GM12891 (cell line): ENCODE measurements around the gene AXIN1.

ENCODE experiments used
- DNase-seq: peaks from one replicate; pipeline ENCODE4 v3.0.0; 2011; ENCODE audit warnings: low spot score; ENCODE audit not compliant: insufficient read length
- FAIRE-seq: peaks from 2 replicates; lab custom pipeline; 2011; peaks lifted over from hg19 to GRCh38; lab: Jason Lieb, UNC
- PAX5 ChIP-seq: IDR thresholded peaks from 2 replicates; pipeline ENCODE4 v1.6.1; 2011; ENCODE audit warnings: low read length, moderate library complexity, mild to moderate bottlenecking; ENCODE audit not compliant: insufficient read depth, severe bottlenecking
- POLR2A ChIP-seq: IDR thresholded peaks from 2 replicates; pipeline ENCODE4 v1.6.1; 2011; ENCODE audit warnings: low read depth, low read length, control low read depth
- POLR2AphosphoS5 ChIP-seq: IDR thresholded peaks from 2 replicates; pipeline ENCODE4 v1.6.1; 2011; ENCODE audit warnings: low read depth, low read length, control low read depth
- POU2F2 ChIP-seq: IDR thresholded peaks from 2 replicates; pipeline ENCODE4 v1.6.1; 2011; ENCODE audit warnings: low read depth, mild to moderate bottlenecking, control low read depth, low read length, moderate library complexity
- SPI1 ChIP-seq: IDR thresholded peaks from 2 replicates; pipeline ENCODE4 v1.6.1; 2011; ENCODE audit warnings: low read depth, low read length, control low read depth
- TAF1 ChIP-seq: IDR thresholded peaks from 2 replicates; pipeline ENCODE4 v1.6.1; 2011; ENCODE audit warnings: low read depth, low read length, control low read depth

AXIN1 gene

DNA sequence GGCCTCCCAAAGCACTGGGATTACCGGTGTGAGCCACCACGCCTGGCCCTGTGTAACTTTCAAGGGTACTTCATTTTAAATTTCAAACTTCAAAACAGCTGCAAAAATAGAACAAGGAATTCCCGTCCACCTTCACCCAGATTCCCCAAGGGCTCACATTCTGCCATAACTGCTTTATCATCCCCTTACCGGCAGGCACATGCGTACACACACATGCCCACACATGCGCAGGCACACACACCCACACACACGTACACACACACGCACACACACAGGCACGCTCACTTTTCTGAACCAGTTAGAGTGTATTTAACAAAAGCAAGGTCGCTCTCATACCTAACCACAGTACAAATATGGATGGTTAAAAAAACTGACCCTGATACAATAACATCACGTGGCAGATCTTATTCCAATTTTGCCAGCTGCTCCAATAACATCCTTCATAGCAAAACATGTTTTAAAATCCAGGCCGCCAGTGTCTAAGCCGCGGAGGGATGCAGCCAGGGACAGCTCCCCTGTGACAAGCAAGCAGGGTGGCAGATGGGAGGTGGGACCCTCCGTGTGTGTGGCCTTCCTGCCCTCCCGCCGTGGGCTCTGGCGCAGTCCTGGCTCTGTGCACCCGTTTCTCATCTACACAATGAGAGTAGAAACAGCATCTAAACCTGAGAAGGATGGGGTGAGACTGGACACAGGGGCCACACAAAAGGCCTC lies 46.5 kb downstream of the AXIN1 start:
- no peak for TF ChIP-seq TAF1
- TF ChIP-seq POU2F2, result no peak
- no peak for TF ChIP-seq SPI1
- no peak for TF ChIP-seq PAX5
- no peak for TF ChIP-seq POLR2A
- TF ChIP-seq POLR2AphosphoS5, result no peak
- FAIRE-seq (no peak), DNase-seq (no peak)

- FAIRE-seq, result no peak
- TF ChIP-seq PAX5, result no peak
- no peak for DNase-seq
Observed at GRCh38 chr16:303760-304505, 48.6 kb downstream of the AXIN1 start.

DNA sequence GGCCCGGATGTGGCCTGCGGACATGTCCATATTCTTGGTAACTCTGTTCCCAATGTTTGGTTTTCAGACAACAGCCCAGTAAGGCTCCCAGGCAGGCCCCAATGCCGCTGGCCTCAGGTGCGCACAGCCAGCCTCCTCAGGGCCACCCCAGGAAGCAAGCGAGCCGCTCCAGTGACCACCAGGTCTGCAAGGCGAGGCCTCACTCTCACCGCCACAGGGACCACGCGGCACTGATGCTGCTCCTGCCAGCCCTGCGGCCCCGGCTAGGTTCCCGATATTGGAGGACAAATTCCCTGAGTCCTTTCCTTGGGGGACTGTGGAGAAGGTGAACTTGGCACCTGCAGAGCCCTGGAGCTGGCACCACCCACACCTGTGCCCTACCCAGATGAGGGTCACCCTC lies 50.6 kb downstream of the AXIN1 start:
- no peak for TF ChIP-seq POU2F2
- TF ChIP-seq POLR2A, result no peak
- TF ChIP-seq TAF1, result no peak
- no peak for TF ChIP-seq SPI1
- no peak for TF ChIP-seq POLR2AphosphoS5
- TF ChIP-seq PAX5, result no peak
- no peak for FAIRE-seq
- DNase-seq, result no peak

DNA sequence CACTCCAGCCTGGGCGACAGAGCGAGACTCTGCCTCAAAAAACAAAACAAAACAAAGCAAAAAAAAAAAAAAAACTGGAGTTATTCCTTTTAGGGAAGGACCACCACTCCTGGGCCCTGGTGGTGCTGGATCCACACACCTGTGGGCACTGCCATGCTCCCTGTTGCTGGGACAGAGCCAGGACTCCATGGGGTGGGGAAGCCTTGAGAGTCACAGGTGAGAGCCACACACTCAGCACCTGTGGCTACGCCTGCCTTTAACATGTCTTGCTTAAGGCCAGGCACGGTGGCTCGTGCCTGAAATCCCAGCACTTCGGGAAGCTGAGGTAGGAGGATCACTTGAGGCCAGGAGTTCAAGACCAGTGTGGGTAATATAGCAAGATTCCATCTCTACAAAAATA lies 51.3 kb downstream of the AXIN1 start:
- DNase-seq (no peak), FAIRE-seq (no peak)
- TF ChIP-seq POLR2A, result no peak
- no peak for TF ChIP-seq TAF1
- TF ChIP-seq POLR2AphosphoS5, result no peak
- TF ChIP-seq POU2F2, result no peak
- TF ChIP-seq PAX5, result no peak
- TF ChIP-seq SPI1, result no peak

GRCh38 chr16:297832-298231 lies 54.7 kb downstream of the AXIN1 start:
- FAIRE-seq (no peak), DNase-seq (no peak)

GRCh38 chr16:296806-297510 lies 55.6 kb downstream of the AXIN1 start:
- DNase-seq, result no peak
- FAIRE-seq, result no peak
- TF ChIP-seq POLR2AphosphoS5, result no peak
- no peak for TF ChIP-seq POU2F2
- no peak for TF ChIP-seq POLR2A
- no peak for TF ChIP-seq TAF1
- no peak for TF ChIP-seq SPI1
- TF ChIP-seq PAX5, result no peak

More at GRCh38 chr16:297832-298231, 54.7 kb downstream of the AXIN1 start:
- TF ChIP-seq TAF1, result no peak
- no peak for TF ChIP-seq POLR2AphosphoS5
- TF ChIP-seq POU2F2, result no peak
- no peak for TF ChIP-seq POLR2A
- TF ChIP-seq SPI1, result no peak
- no peak for TF ChIP-seq PAX5

DNA sequence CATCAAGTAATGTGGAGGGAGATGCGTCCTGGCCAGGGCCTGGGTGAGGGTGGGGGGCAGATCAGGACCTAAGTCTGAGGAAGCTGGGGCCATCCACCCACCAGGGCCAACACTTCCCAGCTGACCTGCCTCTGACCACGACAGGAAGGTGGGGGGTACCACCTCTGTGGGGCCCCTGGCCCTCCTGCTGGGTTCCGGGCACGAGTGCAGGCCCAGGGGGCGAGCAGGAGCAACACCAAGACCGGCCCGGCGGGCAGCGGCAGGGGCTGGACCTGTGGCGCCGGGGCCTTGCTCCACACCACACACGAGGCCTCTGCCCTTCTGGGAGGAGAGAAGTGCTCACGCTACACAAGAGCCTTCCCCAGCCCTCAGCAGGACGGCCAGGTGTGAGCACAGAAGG lies 56.2 kb downstream of the AXIN1 start:
- no peak for TF ChIP-seq SPI1
- no peak for TF ChIP-seq POU2F2
- TF ChIP-seq PAX5, result no peak
- no peak for TF ChIP-seq POLR2AphosphoS5
- no peak for TF ChIP-seq TAF1
- no peak for TF ChIP-seq POLR2A
- FAIRE-seq (no peak), DNase-seq (no peak)

- TF ChIP-seq POLR2AphosphoS5, result no peak
- no peak for TF ChIP-seq POU2F2
- TF ChIP-seq PAX5, result no peak
- TF ChIP-seq SPI1, result no peak
- no peak for TF ChIP-seq POLR2A
- no peak for FAIRE-seq
- no peak for DNase-seq
Observed at GRCh38 chr16:293043-293775, 59.3 kb downstream of the AXIN1 start.
